HCT116 (cell line): ENCODE measurements around the gene ALAS2. TPM values are rescaled to one million over a fixed set of nuclear protein-coding genes. Genes with fewer than 3 reads are reported as not detected.

Source experiments
- ATAC-seq: fragments of 200-7000 bp; cut with Tn5 transposase; 2 replicates; pipeline ENCODE4 v1.9.1; 2020; ENCODE audit warnings: mild to moderate bottlenecking, moderate library complexity
- BruUV-seq: library from RNA; stranded (reverse); fragments of 400-500 nt; replicated peaks from 2 replicates; lab custom pipeline; 2021; lab: Mats Ljungman, UMichigan
- CTCF ChIA-PET: fragments of 300-600 bp; sonication (Branson Sonifier 250); formaldehyde crosslinking; loops from one replicate; lab custom pipeline; 2021; ENCODE audit warnings: antibody characterized with exemption; lab: Charles Lee
- POLR2A ChIA-PET: fragments of 300-600, 350-600 bp; sonication (Branson Sonifier 250); formaldehyde crosslinking; loops from one replicate; lab custom pipeline; 2021; ENCODE audit warnings: antibody characterized with exemption; lab: Charles Lee
- RAD21 ChIA-PET, 2 experiments: fragments of 300-600 bp; sonication (Branson Sonifier 250); formaldehyde crosslinking; loops; one replicate each; lab custom pipeline; 2023; ENCODE audit warnings: low total read pairs in 2 of 2; ENCODE audit not compliant: uncharacterized antibody in 2 of 2, unreplicated experiment in 2 of 2, low non-redundant PET in 1 of 2; lab: Charles Lee
- DNase-seq: peaks from one replicate; pipeline ENCODE4 v3.0.0-alpha.2; 2010; ENCODE audit warnings: low read depth, low spot score
- H2AFZ ChIP-seq: fragments of 200-600 bp; shearing (Covaris generic), sonication (generic); 2 replicates; pipeline ENCODE4 v1.6.1; 2017; ENCODE audit warnings: low read depth, mixed run types, mixed read lengths, antibody characterized with exemption, low read length; ENCODE audit not compliant: poor library complexity, severe bottlenecking
- H3K27ac ChIP-seq: 2 replicates; pipeline ENCODE4 v1.5.1; 2012; ENCODE audit warnings: low read depth, low read length
- H3K27me3 ChIP-seq: fragments of 200-600 bp; sonication (generic); 2 replicates; pipeline ENCODE4 v1.6.1; 2016; ENCODE audit warnings: mixed run types, low read length, mixed read lengths; ENCODE audit not compliant: insufficient read depth
- H3K36me3 ChIP-seq, 2 experiments: fragments of 200-500 bp in 1 of 2; fragments of 200-600 bp in 1 of 2; sonication (Bioruptor generic) in 1 of 2; sonication (generic) in 1 of 2; 2 replicates each; pipeline versions ENCODE4 v1.5.1 to v1.6.1; 2014 to 2016; ENCODE audit warnings: low read length in 2 of 2, inconsistent platforms in 1 of 2, mixed read lengths in 1 of 2, mixed run types in 1 of 2; ENCODE audit not compliant: insufficient read depth in 2 of 2, control insufficient read depth in 1 of 2
- H3K4me1 ChIP-seq, 2 experiments: fragments of 200-600 bp in 1 of 2; sonication (generic) in 1 of 2; 2 replicates each; pipeline versions ENCODE4 v1.5.1 to v1.6.1; 2012 to 2017; ENCODE audit warnings: low read length in 2 of 2, inconsistent platforms in 1 of 2, mild to moderate bottlenecking in 1 of 2, mixed read lengths in 1 of 2, mixed run types in 1 of 2, moderate library complexity in 1 of 2; ENCODE audit not compliant: insufficient read depth in 2 of 2, control insufficient read depth in 1 of 2
- H3K4me2 ChIP-seq: fragments of 200-600 bp; sonication (generic); 2 replicates; pipeline ENCODE4 v1.6.1; 2017; ENCODE audit warnings: mixed run types, low read length, mixed read lengths
- H3K4me3 ChIP-seq, 2 experiments: fragments of 200-600 bp in 1 of 2; sonication (generic) in 1 of 2; replicated peaks in 1 of 2; 2 replicates each; pipeline ENCODE4 v1.5.1; 2011 to 2016; ENCODE audit warnings: low read length in 2 of 2, control low read depth in 1 of 2, low read depth in 1 of 2, mild to moderate bottlenecking in 1 of 2, mixed read lengths in 1 of 2, mixed run types in 1 of 2
- H3K79me2 ChIP-seq: fragments of 200-600 bp; sonication (generic); 2 replicates; pipeline ENCODE4 v1.6.1; 2017; ENCODE audit warnings: mild to moderate bottlenecking, mixed run types, low read length, moderate library complexity, mixed read lengths; ENCODE audit not compliant: insufficient read depth
- H3K9ac ChIP-seq: fragments of 200-600 bp; sonication (generic); 2 replicates; pipeline ENCODE4 v1.6.1; 2016; ENCODE audit warnings: low read length, mixed read lengths
- H3K9me2 ChIP-seq: fragments of 200-600 bp; sonication (generic), shearing (Covaris generic); 2 replicates; pipeline ENCODE4 v1.6.1; 2017; ENCODE audit warnings: mixed run types, mild to moderate bottlenecking, moderate library complexity; ENCODE audit not compliant: insufficient read depth
- H3K9me3 ChIP-seq, 2 experiments: fragments of 200-500 bp in 1 of 2; fragments of 200-600 bp in 1 of 2; sonication (Bioruptor generic) in 1 of 2; sonication (generic) in 1 of 2; 2 replicates each; pipeline ENCODE4 v1.6.1; 2014 to 2017; ENCODE audit warnings: low read length in 2 of 2, mixed read lengths in 2 of 2, inconsistent platforms in 1 of 2, low read depth in 1 of 2, mild to moderate bottlenecking in 1 of 2, mixed run types in 1 of 2, moderate library complexity in 1 of 2; ENCODE audit not compliant: control insufficient read depth in 1 of 2, insufficient read depth in 1 of 2
- H4K20me1 ChIP-seq: fragments of 200-600 bp; sonication (generic), shearing (Covaris generic); 2 replicates; pipeline ENCODE4 v1.6.1; 2017; ENCODE audit warnings: mixed run types, mild to moderate bottlenecking, moderate library complexity; ENCODE audit not compliant: insufficient read depth
- CEBPB ChIP-seq: IDR thresholded peaks from 2 replicates; pipeline ENCODE4 v1.6.1; 2012; ENCODE audit warnings: low read depth
- ELF1 ChIP-seq: IDR thresholded peaks from 2 replicates; pipeline ENCODE4 v1.6.1; 2012; ENCODE audit warnings: low read depth, borderline replicate concordance
- FOSL1 ChIP-seq: IDR thresholded peaks from 2 replicates; pipeline ENCODE4 v1.6.1; 2012; ENCODE audit warnings: low read depth
- POLR2AphosphoS5 ChIP-seq: IDR thresholded peaks from 2 replicates; pipeline ENCODE4 v1.6.1; 2011; ENCODE audit warnings: mild to moderate bottlenecking, low read depth, low read length, moderate library complexity
- RAD21 ChIP-seq: IDR thresholded peaks from 2 replicates; pipeline ENCODE4 v1.6.1; 2012; ENCODE audit warnings: low read depth, mild to moderate bottlenecking
- ZFX ChIP-seq: fragments of 450-650 bp; IDR thresholded peaks from 2 replicates; pipeline ENCODE4 v1.6.1; 2017
- intact Hi-C: fragments of 100-400 bp; cut with micrococcal nuclease; formaldehyde crosslinking; loops from 2 replicates; pipeline ENCODE4 v1.10.0; 2022
- total RNA-seq: library from RNA; stranded (reverse); gene quantifications from one replicate; pipeline ENCODE4 v1.2.1, GENCODE V29; 2021; ENCODE audit not compliant: unreplicated experiment
- TF ChIP-seq, protein P1 (sequence below): IDR thresholded peaks from 2 replicates; pipeline ENCODE4 v1.6.1; 2012; ENCODE audit warnings: low read depth
- TF ChIP-seq, protein P2 (sequence below), 3 experiments: fragments of 200-600 bp in 1 of 3; sonication (generic) in 1 of 3; IDR thresholded peaks in 2 of 3; conservative IDR thresholded peaks in 1 of 3; 2 replicates each; pipeline ENCODE4 v1.5.1; 2012 to 2017; ENCODE audit warnings: low read depth in 2 of 3, low read length in 2 of 3, antibody characterized with exemption in 1 of 3, borderline replicate concordance in 1 of 3, control low read depth in 1 of 3, mild to moderate bottlenecking in 1 of 3, mixed read lengths in 1 of 3, mixed run types in 1 of 3, moderate library complexity in 1 of 3; ENCODE audit not compliant: insufficient read depth in 1 of 3
- TF ChIP-seq, protein P3 (sequence below): IDR thresholded peaks from 2 replicates; pipeline ENCODE4 v1.6.1; 2012

The ALAS2 gene
- total RNA-seq, 1 experiment from 2014 or later: not detected

DNA sequence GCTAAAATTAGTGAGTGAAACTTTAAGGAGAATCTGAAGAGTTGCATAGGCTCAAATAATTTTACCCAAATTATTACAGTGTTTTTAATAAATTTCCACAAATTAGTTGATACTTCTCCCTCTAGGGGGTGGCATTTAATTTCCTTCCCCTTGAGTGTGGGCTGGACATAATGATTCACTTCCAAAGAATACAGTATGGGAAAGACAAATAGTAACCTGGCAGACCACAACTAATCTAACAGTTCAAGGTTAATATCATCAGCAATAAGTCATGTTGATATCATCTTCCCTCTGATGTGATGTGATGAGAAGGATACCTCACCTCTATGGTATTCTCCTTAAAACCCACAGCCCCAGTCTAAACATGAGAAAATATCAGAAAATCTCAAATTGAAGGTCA, 52.3 kb downstream of the ALAS2 start:
- 0 out of 2 replicates have a peak, but pooled peaks have one; percentile 36 for ATAC-seq
- Histone ChIP-seq H3K27ac (no peak overlapping the region), H3K4me1 (peaks cover 0 to 4% of the 10 kb centered on the region in 2 experiments; a peak in 1 of 4 replicates), H3K9me3 (no peaks in the 10 kb centered on the region), H3K36me3 (no peaks in the 10 kb centered on the region), H3K4me3 (no peak overlapping the region), H3K9ac (no peak overlapping the region), H3K4me2 (no peak overlapping the region), H2AFZ (no peak overlapping the region), H3K9me2 (no peaks in the 10 kb centered on the region)
- BruUV-seq: no TSS peak
- ChIA-PET CTCF (no interaction called here), RAD21 (no interaction called here)
- intact Hi-C loops: no loop called here
- TF ChIP-seq FOSL1 (no peak), CEBPB (no peak), RAD21 (peak; percentile 37; the same call in 1 of the 2 replicates), POLR2AphosphoS5 (no peak), ELF1 (no peak), ZFX (no peak)
- TF ChIP-seq, protein P1, sequence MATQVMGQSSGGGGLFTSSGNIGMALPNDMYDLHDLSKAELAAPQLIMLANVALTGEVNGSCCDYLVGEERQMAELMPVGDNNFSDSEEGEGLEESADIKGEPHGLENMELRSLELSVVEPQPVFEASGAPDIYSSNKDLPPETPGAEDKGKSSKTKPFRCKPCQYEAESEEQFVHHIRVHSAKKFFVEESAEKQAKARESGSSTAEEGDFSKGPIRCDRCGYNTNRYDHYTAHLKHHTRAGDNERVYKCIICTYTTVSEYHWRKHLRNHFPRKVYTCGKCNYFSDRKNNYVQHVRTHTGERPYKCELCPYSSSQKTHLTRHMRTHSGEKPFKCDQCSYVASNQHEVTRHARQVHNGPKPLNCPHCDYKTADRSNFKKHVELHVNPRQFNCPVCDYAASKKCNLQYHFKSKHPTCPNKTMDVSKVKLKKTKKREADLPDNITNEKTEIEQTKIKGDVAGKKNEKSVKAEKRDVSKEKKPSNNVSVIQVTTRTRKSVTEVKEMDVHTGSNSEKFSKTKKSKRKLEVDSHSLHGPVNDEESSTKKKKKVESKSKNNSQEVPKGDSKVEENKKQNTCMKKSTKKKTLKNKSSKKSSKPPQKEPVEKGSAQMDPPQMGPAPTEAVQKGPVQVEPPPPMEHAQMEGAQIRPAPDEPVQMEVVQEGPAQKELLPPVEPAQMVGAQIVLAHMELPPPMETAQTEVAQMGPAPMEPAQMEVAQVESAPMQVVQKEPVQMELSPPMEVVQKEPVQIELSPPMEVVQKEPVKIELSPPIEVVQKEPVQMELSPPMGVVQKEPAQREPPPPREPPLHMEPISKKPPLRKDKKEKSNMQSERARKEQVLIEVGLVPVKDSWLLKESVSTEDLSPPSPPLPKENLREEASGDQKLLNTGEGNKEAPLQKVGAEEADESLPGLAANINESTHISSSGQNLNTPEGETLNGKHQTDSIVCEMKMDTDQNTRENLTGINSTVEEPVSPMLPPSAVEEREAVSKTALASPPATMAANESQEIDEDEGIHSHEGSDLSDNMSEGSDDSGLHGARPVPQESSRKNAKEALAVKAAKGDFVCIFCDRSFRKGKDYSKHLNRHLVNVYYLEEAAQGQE: no peak
- TF ChIP-seq, protein P2, sequence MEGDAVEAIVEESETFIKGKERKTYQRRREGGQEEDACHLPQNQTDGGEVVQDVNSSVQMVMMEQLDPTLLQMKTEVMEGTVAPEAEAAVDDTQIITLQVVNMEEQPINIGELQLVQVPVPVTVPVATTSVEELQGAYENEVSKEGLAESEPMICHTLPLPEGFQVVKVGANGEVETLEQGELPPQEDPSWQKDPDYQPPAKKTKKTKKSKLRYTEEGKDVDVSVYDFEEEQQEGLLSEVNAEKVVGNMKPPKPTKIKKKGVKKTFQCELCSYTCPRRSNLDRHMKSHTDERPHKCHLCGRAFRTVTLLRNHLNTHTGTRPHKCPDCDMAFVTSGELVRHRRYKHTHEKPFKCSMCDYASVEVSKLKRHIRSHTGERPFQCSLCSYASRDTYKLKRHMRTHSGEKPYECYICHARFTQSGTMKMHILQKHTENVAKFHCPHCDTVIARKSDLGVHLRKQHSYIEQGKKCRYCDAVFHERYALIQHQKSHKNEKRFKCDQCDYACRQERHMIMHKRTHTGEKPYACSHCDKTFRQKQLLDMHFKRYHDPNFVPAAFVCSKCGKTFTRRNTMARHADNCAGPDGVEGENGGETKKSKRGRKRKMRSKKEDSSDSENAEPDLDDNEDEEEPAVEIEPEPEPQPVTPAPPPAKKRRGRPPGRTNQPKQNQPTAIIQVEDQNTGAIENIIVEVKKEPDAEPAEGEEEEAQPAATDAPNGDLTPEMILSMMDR (IDR thresholded peaks at IDR 0.05 in 2 of 3, conservative IDR thresholded peaks at IDR 0.05 in 1 of 3; ENCODE audit: borderline replicate concordance in 1 of 3, insufficient read depth in 1 of 3, low read depth in 2 of 3, low read length in 2 of 3): 0 out of 6 replicates have a peak, but pooled peaks of 2 of the 3 experiments have one; percentile 6
- TF ChIP-seq, protein P3, sequence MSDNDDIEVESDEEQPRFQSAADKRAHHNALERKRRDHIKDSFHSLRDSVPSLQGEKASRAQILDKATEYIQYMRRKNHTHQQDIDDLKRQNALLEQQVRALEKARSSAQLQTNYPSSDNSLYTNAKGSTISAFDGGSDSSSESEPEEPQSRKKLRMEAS: no peak
- TF ChIP-seq, all 23 proteins: peak for 2
- no peak for DNase-seq
- no peaks in the 10 kb centered on the region for H3K79me2 ChIP-seq
- no peaks in the 10 kb centered on the region for H4K20me1 ChIP-seq
- no peaks in the 10 kb centered on the region for H3K27me3 ChIP-seq
- POLR2A ChIA-PET: interaction anchor here (0.8 kb wide), 1 partner anchor 21 kb away, joined by 4 read pairs; the partner anchor contains the start of gene APEX2
